Endothelial cell of umbilical vein (primary cell): ENCODE measurements around the gene PDE8B. TPM values are rescaled to one million over a fixed set of nuclear protein-coding genes. Genes with fewer than 3 reads are reported as not detected.

Experiments
- BruUV-seq: library from RNA; stranded (reverse); fragments of 400-500 nt; replicated peaks from 2 replicates; lab custom pipeline; 2021; lab: Mats Ljungman, UMichigan
- CTCF ChIA-PET: fragments of 300-600, 350-600 bp; sonication (Branson Sonifier 250); formaldehyde crosslinking; loops from one replicate; lab custom pipeline; 2021; ENCODE audit warnings: antibody characterized with exemption, inconsistent platforms; lab: Charles Lee
- POLR2A ChIA-PET: fragments of 300-600, 350-600 bp; sonication (Branson Sonifier 250); formaldehyde crosslinking; loops from one replicate; lab custom pipeline; 2021; ENCODE audit warnings: antibody characterized with exemption, inconsistent platforms; lab: Charles Lee
- DNase-seq: peaks from one replicate; pipeline ENCODE4 v3.0.0-alpha.2; 2011; ENCODE audit warnings: low read depth, low spot score
- FAIRE-seq: peaks from 2 replicates; lab custom pipeline; 2011; peaks lifted over from hg19 to GRCh38; lab: Jason Lieb, UNC
- H2AFZ ChIP-seq: 2 replicates; pipeline ENCODE4 v1.6.0; 2012; ENCODE audit warnings: low read depth, low read length, control low read depth, inconsistent platforms
- H3K27ac ChIP-seq: 2 replicates; pipeline ENCODE4 v1.5.1; 2011; ENCODE audit warnings: low read depth, mild to moderate bottlenecking, control low read depth, low read length, moderate library complexity; ENCODE audit not compliant: insufficient read depth
- H3K27me3 ChIP-seq, 2 experiments: 2 replicates each; pipeline versions ENCODE4 v1.6.0 to v1.6.1; 2011; ENCODE audit warnings: low read length in 2 of 2, mixed read lengths in 1 of 2; ENCODE audit not compliant: control insufficient read depth in 2 of 2, insufficient read depth in 2 of 2
- H3K36me3 ChIP-seq, 2 experiments: 2 replicates in 1 of 2; 3 replicates in 1 of 2; pipeline ENCODE4 v1.5.1; 2011; ENCODE audit warnings: low read length in 2 of 2, mild to moderate bottlenecking in 1 of 2, moderate library complexity in 1 of 2; ENCODE audit not compliant: control insufficient read depth in 2 of 2, insufficient read depth in 2 of 2; ENCODE audit errors: extremely low read depth in 1 of 2
- H3K4me1 ChIP-seq: 3 replicates; pipeline ENCODE4 v1.5.1; 2011; ENCODE audit warnings: mild to moderate bottlenecking, low read length; ENCODE audit not compliant: control insufficient read depth, insufficient read depth; ENCODE audit errors: extremely low read depth
- H3K4me2 ChIP-seq: 2 replicates; pipeline ENCODE4 v1.6.1; 2011; ENCODE audit warnings: low read length, control low read depth, mixed read lengths; ENCODE audit not compliant: insufficient read depth
- H3K4me3 ChIP-seq, 3 experiments: fragments of 200-600 bp in 1 of 3; sonication (generic), shearing (Covaris generic) in 1 of 3; replicated peaks in 1 of 3; 2 replicates each; pipeline ENCODE4 v1.5.1; 2011 to 2016; ENCODE audit warnings: control low read depth in 3 of 3, low read length in 3 of 3, mild to moderate bottlenecking in 2 of 3, inconsistent platforms in 1 of 3, low read depth in 1 of 3, moderate library complexity in 1 of 3; ENCODE audit not compliant: insufficient read depth in 1 of 3
- H3K79me2 ChIP-seq: 2 replicates; pipeline ENCODE4 v1.6.0; 2012; ENCODE audit warnings: low read length, inconsistent platforms; ENCODE audit not compliant: control insufficient read depth, insufficient read depth
- H3K9ac ChIP-seq: replicated peaks from 2 replicates; pipeline ENCODE3; 2011; ENCODE audit warnings: low read length, control low read depth; ENCODE audit not compliant: insufficient read depth; ENCODE audit errors: extremely low read depth
- H3K9me1 ChIP-seq: replicated peaks from 3 replicates; pipeline ENCODE4 v1.6.0; 2011; ENCODE audit warnings: mild to moderate bottlenecking, low read length; ENCODE audit not compliant: control insufficient read depth, insufficient read depth; ENCODE audit errors: extremely low read depth
- H3K9me3 ChIP-seq: replicated peaks from 2 replicates; pipeline ENCODE4 v1.5.1; 2012; ENCODE audit warnings: low read length, inconsistent platforms; ENCODE audit not compliant: control insufficient read depth, insufficient read depth
- H4K20me1 ChIP-seq: replicated peaks from 2 replicates; pipeline ENCODE3; 2011; ENCODE audit warnings: mild to moderate bottlenecking, low read length; ENCODE audit not compliant: control insufficient read depth, insufficient read depth; ENCODE audit errors: extremely low read depth
- JUN ChIP-seq: IDR thresholded peaks from 2 replicates; pipeline ENCODE4 v1.6.1; 2011; ENCODE audit warnings: borderline replicate concordance, low read depth; ENCODE audit not compliant: insufficient read length, insufficient read depth
- MYC ChIP-seq: IDR thresholded peaks from one replicate; pipeline ENCODE4 v1.6.1; 2011; ENCODE audit warnings: mild to moderate bottlenecking, low read depth, low read length
- POLR2A ChIP-seq: IDR thresholded peaks from 2 replicates; pipeline ENCODE4 v1.6.1; 2012; ENCODE audit warnings: low read depth, mild to moderate bottlenecking, control low read depth, low read length
- dilution Hi-C: fragments of 300-500 bp; cut with MboI; formaldehyde crosslinking; loops from one replicate; pipeline ENCODE4 v1.15.0; 2019; ENCODE audit warnings: low sequenced_read_pairs; ENCODE audit not compliant: extremely low pct_ligation_motif_present
- intact Hi-C: fragments of 100-400 bp; cut with micrococcal nuclease; formaldehyde crosslinking; loops from one replicate; pipeline ENCODE4 v1.10.0; 2022
- polyA plus RNA-seq, 4 experiments: library from polyadenylated mRNA; depleted of rRNA in 3 of 4; stranded (reverse) in 3 of 4; unstranded in 1 of 4; fragments of >200 nt; gene quantifications; 2 replicates each; pipeline versions ENCODE4 v1.2.1 to v1.2.3, GENCODE V29; 2011 to 2012; ENCODE audit warnings: missing spikeins in 1 of 4
- total RNA-seq: library from RNA; stranded (reverse); gene quantifications from 2 replicates; pipeline ENCODE4 v1.2.3, GENCODE V29; 2021

Gene PDE8B
- total and polyA plus RNA-seq, 2 donors (not counting 3 experiments of a cell fraction or from before 2014, with no cell fraction given) = not detected

DNA sequence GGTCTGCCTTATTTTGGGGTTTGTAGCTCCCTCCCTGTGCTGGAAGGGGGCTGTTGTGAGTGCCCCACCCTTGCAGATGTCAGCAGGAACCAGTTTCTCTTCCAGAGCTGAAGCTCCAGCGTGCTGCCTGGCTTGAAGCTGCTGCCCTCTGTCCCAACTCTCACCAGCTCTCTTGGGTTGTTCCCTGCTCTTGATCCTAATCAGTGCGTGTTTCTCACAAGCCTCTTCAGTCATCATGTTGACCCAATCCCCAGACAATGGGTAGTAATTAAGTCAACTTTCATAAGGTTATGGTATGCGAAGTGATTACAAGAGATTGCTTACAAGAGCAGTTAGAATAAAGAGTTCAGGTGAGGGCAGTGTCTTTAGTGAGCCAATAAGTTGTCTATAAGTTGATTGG lies 57.0 kb downstream of the PDE8B start:
- no peak overlapping the region for H3K4me2 ChIP-seq
- no peaks in the 10 kb centered on the region for H3K27me3 ChIP-seq
- no TSS peak for BruUV-seq
- CTCF ChIA-PET = interaction anchor here (1.0 kb wide), 1 partner anchor 9 kb away, joined by 7 read pairs; no protein-coding TSS in a partner anchor
- no peaks in the 10 kb centered on the region for H3K79me2 ChIP-seq
- no peak overlapping the region for H2AFZ ChIP-seq
- dilution Hi-C loops = no loop called here
- H3K9ac ChIP-seq = no peak overlapping the region
- intact Hi-C loops = no loop called here
- no peaks in the 10 kb centered on the region for H3K9me3 ChIP-seq
- H3K27ac ChIP-seq = no peak overlapping the region
- no peak for TF ChIP-seq POLR2A
- no peaks in the 10 kb centered on the region for H3K9me1 ChIP-seq
- POLR2A ChIA-PET = no interaction called here
- H3K36me3 ChIP-seq = no peaks in the 10 kb centered on the region
- H3K4me3 ChIP-seq = no peak overlapping the region
- FAIRE-seq (no peak), DNase-seq (no peak)
- no peaks in the 10 kb centered on the region for H3K4me1 ChIP-seq
- no peaks in the 10 kb centered on the region for H4K20me1 ChIP-seq

DNA sequence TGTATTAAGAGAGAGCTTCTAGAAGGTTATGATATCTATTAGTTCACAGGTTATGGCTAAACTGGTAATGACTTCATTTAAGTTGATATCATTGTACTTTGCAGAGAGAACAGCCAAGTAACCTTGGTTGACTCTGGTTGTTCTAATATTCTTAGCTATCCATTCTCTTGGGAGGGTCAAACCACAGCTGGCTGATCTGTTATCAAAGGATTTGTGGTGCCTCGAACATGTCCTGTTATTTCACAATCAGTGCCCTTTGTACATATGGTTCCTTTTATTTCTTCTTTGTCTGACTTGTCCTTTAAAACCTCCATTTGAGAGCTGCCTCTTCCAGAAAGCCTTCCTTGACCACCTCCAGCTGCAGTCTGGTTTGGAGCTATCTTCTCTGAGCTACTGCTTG lies 61.7 kb downstream of the PDE8B start:
- H3K4me3 ChIP-seq = no peak overlapping the region
- TF ChIP-seq MYC (no peak), JUN (no peak)
- FAIRE-seq = no peak
- ChIA-PET CTCF (no interaction called here), POLR2A (no interaction called here)
- no peaks in the 10 kb centered on the region for H3K79me2 ChIP-seq
- no peaks in the 10 kb centered on the region for H3K9me3 ChIP-seq
- H3K4me2 ChIP-seq = no peak overlapping the region
- H3K4me1 ChIP-seq = no peaks in the 10 kb centered on the region
- H3K9me1 ChIP-seq = no peaks in the 10 kb centered on the region
- intact Hi-C loops (no loop called here), dilution Hi-C loops (no loop called here)
- no peak overlapping the region for H3K27ac ChIP-seq
- H3K36me3 ChIP-seq = no peaks in the 10 kb centered on the region
- BruUV-seq = no TSS peak
- no peak overlapping the region for H2AFZ ChIP-seq
- no peak for DNase-seq
- H4K20me1 ChIP-seq = no peaks in the 10 kb centered on the region
- H3K9ac ChIP-seq = no peak overlapping the region
- H3K27me3 ChIP-seq = no peaks in the 10 kb centered on the region
